Nucleus accumbens (tissue), 56 donors: ENCODE measurements around the gene TLL2.

Experiments used
- DNase-seq, 56 donors: peaks; one replicate each; lab custom pipeline; 2025; lab: John Stamatoyannopoulos, UW

TLL2 gene

GRCh38 chr10:96402417-96403305, 111.1 kb downstream of the TLL2 start:
- DNase-seq = no peak

- DNase-seq = peak in 29 of 56 donors; percentile 10 to 60 (median 26)
Measured at GRCh38 chr10:96401036-96401435, 112.7 kb downstream of the TLL2 start.

- DNase-seq = peak in 43 of 56 donors; percentile 8 to 68 (median 44)
Measured at GRCh38 chr10:96400465-96400864, 113.3 kb downstream of the TLL2 start.

GRCh38 chr10:96397902-96398301, 115.8 kb downstream of the TLL2 start:
- no peak for DNase-seq

GRCh38 chr10:96395931-96396877, 117.5 kb downstream of the TLL2 start:
- peak in 48 of 56 donors; percentile 9 to 85 (median 48) for DNase-seq

GRCh38 chr10:96390460-96390864, 123.3 kb downstream of the TLL2 start:
- peak in 52 of 56 donors; percentile 20 to 86 (median 62) for DNase-seq

- no peak for DNase-seq
Measured at GRCh38 chr10:96389785-96390184, 123.9 kb downstream of the TLL2 start.

- no peak for DNase-seq
Measured at GRCh38 chr10:96387601-96388000, 126.1 kb downstream of the TLL2 start.

- no peak for DNase-seq
Measured at GRCh38 chr10:96387161-96387560, 126.6 kb downstream of the TLL2 start.

GRCh38 chr10:96384506-96384905, 129.2 kb downstream of the TLL2 start:
- no peak for DNase-seq

GRCh38 chr10:96380821-96381220, 132.9 kb downstream of the TLL2 start:
- DNase-seq = no peak

- DNase-seq = no peak
Measured at GRCh38 chr10:96379758-96380157, 134.0 kb downstream of the TLL2 start.

GRCh38 chr10:96378741-96379140, 135.0 kb downstream of the TLL2 start:
- DNase-seq = no peak

GRCh38 chr10:96377816-96378294, 135.9 kb downstream of the TLL2 start:
- DNase-seq = no peak

GRCh38 chr10:96376483-96376882, 137.2 kb downstream of the TLL2 start:
- DNase-seq = no peak

GRCh38 chr10:96374985-96375830, 138.5 kb downstream of the TLL2 start:
- DNase-seq = peak; percentile 17 to 96 (median 84)

- DNase-seq = peak in 10 of 56 donors; percentile 20 to 55 (median 39)
Measured at GRCh38 chr10:96374639-96374984, 139.1 kb downstream of the TLL2 start.

- DNase-seq = no peak
Measured at GRCh38 chr10:96374004-96374403, 139.7 kb downstream of the TLL2 start.

- no peak for DNase-seq
Measured at GRCh38 chr10:96371356-96371755, 142.4 kb downstream of the TLL2 start.

GRCh38 chr10:96370584-96371157, 143.1 kb downstream of the TLL2 start:
- peak in 39 of 56 donors; percentile 9 to 73 (median 30) for DNase-seq
